ENCODE results near the gene ECSIT.
"Not testable (repeated sequence)": the region's sequence is repeated elsewhere in the genome, so short reads cannot be mapped to it uniquely, and the experiment has no call there.

Gene ECSIT

GRCh38 chr19:11475861-11476260, 53.1 kb downstream of the ECSIT start:
- no peak for DNase-seq

- DNase-seq, result not testable (repeated sequence)
Observed at GRCh38 chr19:11475343-11475742, 53.6 kb downstream of the ECSIT start.

GRCh38 chr19:11473725-11474124, 55.2 kb downstream of the ECSIT start:
- no peak for DNase-seq

- DNase-seq, result not testable (repeated sequence)
Observed at GRCh38 chr19:11468266-11468845, 60.6 kb downstream of the ECSIT start.

- no peak for DNase-seq
Observed at GRCh38 chr19:11465600-11465999, 63.3 kb downstream of the ECSIT start.

- no peak for DNase-seq
Observed at GRCh38 chr19:11464333-11465265, 64.3 kb downstream of the ECSIT start.

GRCh38 chr19:11463391-11463790, 65.5 kb downstream of the ECSIT start:
- no peak for DNase-seq

- no peak for DNase-seq
Observed at GRCh38 chr19:11461453-11461852, 67.5 kb downstream of the ECSIT start.

- DNase-seq, result no peak
Observed at GRCh38 chr19:11460207-11460606, 68.7 kb downstream of the ECSIT start.

- DNase-seq, result not testable (repeated sequence)
Observed at GRCh38 chr19:11458912-11459311, 70.0 kb downstream of the ECSIT start.

GRCh38 chr19:11458236-11458900, 70.6 kb downstream of the ECSIT start:
- DNase-seq, result no peak

GRCh38 chr19:11457831-11458230, 71.1 kb downstream of the ECSIT start:
- DNase-seq, result no peak

GRCh38 chr19:11457115-11457514, 71.8 kb downstream of the ECSIT start:
- no peak for DNase-seq

- no peak for DNase-seq
Observed at GRCh38 chr19:11456659-11457058, 72.3 kb downstream of the ECSIT start.
